K562 (cell line): ENCODE results near the gene PLPP4. TPM values are rescaled to one million over a fixed set of nuclear protein-coding genes. Genes with fewer than 3 reads are reported as not detected.

ENCODE experiments used
- CBFA2T3 ChIP-seq: fragments of 450-650 bp; IDR thresholded peaks from 2 replicates; pipeline ENCODE4 v1.6.1; 2017
- DPF2 ChIP-seq: fragments of 450-650 bp; IDR thresholded peaks from 2 replicates; pipeline ENCODE4 v1.6.1; 2016
- GATAD2A ChIP-seq: fragments of 450-650 bp; IDR thresholded peaks from 2 replicates; pipeline ENCODE4 v1.6.1; 2017
- GTF3C2 ChIP-seq: IDR thresholded peaks from 3 replicates; pipeline ENCODE4 v1.6.1; 2011; ENCODE audit warnings: borderline replicate concordance, mild to moderate bottlenecking, moderate library complexity; ENCODE audit not compliant: insufficient read length; ENCODE audit errors: extremely low read depth
- HDAC2 ChIP-seq: fragments of 450-650 bp; IDR thresholded peaks from 2 replicates; pipeline ENCODE4 v1.6.1; 2016; ENCODE audit warnings: mild to moderate bottlenecking
- HNRNPH1 ChIP-seq: fragments of 200-400 bp; formaldehyde crosslinking; optimal IDR thresholded peaks from 2 replicates; pipeline ENCODE3; 2017; ENCODE audit warnings: low read depth, mild to moderate bottlenecking, low read length, moderate library complexity
- MBD1 ChIP-seq: fragments of 250-450 bp; sonication (Bioruptor Pico); IDR thresholded peaks from 2 replicates; pipeline ENCODE4 v1.8.0; 2022; ENCODE audit warnings: inconsistent platforms
- NCOA6 ChIP-seq: fragments of 450-650 bp; IDR thresholded peaks from 2 replicates; pipeline ENCODE4 v1.6.1; 2017; ENCODE audit warnings: mild to moderate bottlenecking
- NEUROD1 ChIP-seq: fragments of 150-350 bp; IDR thresholded peaks from 2 replicates; pipeline ENCODE4 v1.6.1; 2014; ENCODE audit warnings: borderline replicate concordance, low read length, low read depth; ENCODE audit not compliant: partially characterized antibody
- SNIP1 ChIP-seq: fragments of 450-650 bp; IDR thresholded peaks from 2 replicates; pipeline ENCODE4 v1.7.1; 2017; ENCODE audit warnings: low read depth, mild to moderate bottlenecking
- SRSF1 ChIP-seq: fragments of 200-400 bp; formaldehyde crosslinking; IDR thresholded peaks from 2 replicates; pipeline ENCODE4 v1.6.1; 2017; ENCODE audit warnings: mild to moderate bottlenecking, low read depth, low read length, moderate library complexity
- TAL1 ChIP-seq: fragments of 450-650 bp; IDR thresholded peaks from 2 replicates; pipeline ENCODE4 v1.6.1; 2016; ENCODE audit warnings: mild to moderate bottlenecking
- TARDBP ChIP-seq: fragments of 450-650 bp; IDR thresholded peaks from 2 replicates; pipeline ENCODE4 v1.6.1; 2016
- TEAD4 ChIP-seq, 2 experiments: sonication (generic) in 1 of 2; formaldehyde crosslinking in 1 of 2; IDR thresholded peaks; 2 replicates each; pipeline versions ENCODE4 v1.6.1 to v1.8.0; 2012 to 2022; ENCODE audit warnings: borderline replicate concordance in 1 of 2, inconsistent platforms in 1 of 2, low read length in 1 of 2, mild to moderate bottlenecking in 1 of 2, missing genetic modification reagents in 1 of 2
- TGIF2 ChIP-seq: sonication (generic); formaldehyde crosslinking; IDR thresholded peaks from 2 replicates; pipeline ENCODE4 v1.8.1; 2022; ENCODE audit warnings: mild to moderate bottlenecking, missing genetic modification reagents, moderate library complexity
- ZBTB17 ChIP-seq: fragments of 450-650 bp; formaldehyde crosslinking; IDR thresholded peaks from 2 replicates; pipeline ENCODE4 v1.4.0; 2020; ENCODE audit warnings: mild to moderate bottlenecking
- ZFP1 ChIP-seq: fragments of 450-650 bp; formaldehyde crosslinking; IDR thresholded peaks from 2 replicates; pipeline ENCODE4 v1.4.0; 2020; ENCODE audit warnings: mild to moderate bottlenecking, mixed read lengths
- ZFP30 ChIP-seq: fragments of 250-450 bp; sonication (Bioruptor Pico); IDR thresholded peaks from 2 replicates; pipeline ENCODE4 v1.8.0; 2022; ENCODE audit warnings: moderate library complexity, mild to moderate bottlenecking, inconsistent platforms, borderline replicate concordance
- ZNF212 ChIP-seq: fragments of 450-650 bp; formaldehyde crosslinking; IDR thresholded peaks from 2 replicates; pipeline ENCODE4 v1.4.0; 2020; ENCODE audit warnings: mild to moderate bottlenecking
- ZNF395 ChIP-seq: fragments of 200-800 bp; sonication (Bioruptor generic); IDR thresholded peaks from 2 replicates; pipeline ENCODE4 v1.6.1; 2017; ENCODE audit warnings: missing genetic modification characterization, missing compliant biosample characterization
- ZNF561 ChIP-seq: fragments of 450-650 bp; formaldehyde crosslinking; conservative IDR thresholded peaks from 2 replicates; pipeline ENCODE4 v1.4.0; 2020; ENCODE audit warnings: mild to moderate bottlenecking, moderate library complexity
- ZNF589 ChIP-seq: fragments of 200-800 bp; sonication (Bioruptor generic); IDR thresholded peaks from 2 replicates; pipeline ENCODE4 v1.6.1; 2016; ENCODE audit warnings: low read depth, missing genetic modification characterization, missing compliant biosample characterization
- polyA plus RNA-seq, 8 experiments: library from polyadenylated mRNA; depleted of rRNA in 4 of 8; stranded (reverse) in 5 of 8; unstranded in 3 of 8; fragments of >200 nt; fragmentation: Nextera tagmentation in 2 of 8; fragmentation: Illumina TruSeq in 1 of 8; extraction: Ambion mirVana in 2 of 8; extraction: Trizol in 1 of 8; gene quantifications; 2 replicates each; pipeline versions ENCODE4 v1.2.1 to v1.2.3, GENCODE V29; 2011 to 2014; ENCODE audit warnings: inconsistent platforms in 1 of 8, missing spikeins in 1 of 8
- total RNA-seq, 7 experiments: library from RNA; depleted of rRNA in 6 of 7; stranded (reverse); fragments of >200 nt in 6 of 7; fragmentation: Illumina TruSeq in 2 of 7; extraction: Trizol in 2 of 7; gene quantifications; 2 replicates each; pipeline versions ENCODE4 v1.2.1 to v1.2.3, GENCODE V29; 2011 to 2021; ENCODE audit warnings: low replicate concordance in 1 of 7
- TF ChIP-seq, protein P1 (sequence below): fragments of 450-650 bp; IDR thresholded peaks from 2 replicates; pipeline ENCODE4 v1.6.1; 2016; ENCODE audit warnings: mild to moderate bottlenecking

Gene PLPP4
- total and polyA plus RNA-seq, 9 of the 15 experiments (the other 6 are each of a cell fraction or from before 2014, with no cell fraction given): 0.08 TPM; not detected in 8

GRCh38 chr10:120460776-120461175 is 3.7 kb downstream of the PLPP4 start (continued):
- TF ChIP-seq, protein P1, sequence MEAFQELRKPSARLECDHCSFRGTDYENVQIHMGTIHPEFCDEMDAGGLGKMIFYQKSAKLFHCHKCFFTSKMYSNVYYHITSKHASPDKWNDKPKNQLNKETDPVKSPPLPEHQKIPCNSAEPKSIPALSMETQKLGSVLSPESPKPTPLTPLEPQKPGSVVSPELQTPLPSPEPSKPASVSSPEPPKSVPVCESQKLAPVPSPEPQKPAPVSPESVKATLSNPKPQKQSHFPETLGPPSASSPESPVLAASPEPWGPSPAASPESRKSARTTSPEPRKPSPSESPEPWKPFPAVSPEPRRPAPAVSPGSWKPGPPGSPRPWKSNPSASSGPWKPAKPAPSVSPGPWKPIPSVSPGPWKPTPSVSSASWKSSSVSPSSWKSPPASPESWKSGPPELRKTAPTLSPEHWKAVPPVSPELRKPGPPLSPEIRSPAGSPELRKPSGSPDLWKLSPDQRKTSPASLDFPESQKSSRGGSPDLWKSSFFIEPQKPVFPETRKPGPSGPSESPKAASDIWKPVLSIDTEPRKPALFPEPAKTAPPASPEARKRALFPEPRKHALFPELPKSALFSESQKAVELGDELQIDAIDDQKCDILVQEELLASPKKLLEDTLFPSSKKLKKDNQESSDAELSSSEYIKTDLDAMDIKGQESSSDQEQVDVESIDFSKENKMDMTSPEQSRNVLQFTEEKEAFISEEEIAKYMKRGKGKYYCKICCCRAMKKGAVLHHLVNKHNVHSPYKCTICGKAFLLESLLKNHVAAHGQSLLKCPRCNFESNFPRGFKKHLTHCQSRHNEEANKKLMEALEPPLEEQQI: no peak
- TF ChIP-seq GTF3C2 (no peak), SNIP1 (no peak), HDAC2 (no peak), ZNF589 (CRISPR knock-in tag) (no peak), ZBTB17 (no peak), ZFP30 (no peak), CBFA2T3 (peak; percentile 59), TEAD4 (IDR thresholded peaks at IDR 0.05; ENCODE audit: low read length) (peak; percentile 76; the same call in 1 of the 2 replicates), TEAD4 (CRISPR knock-in tag; IDR thresholded peaks at IDR 0.05; ENCODE audit: borderline replicate concordance) (no peak), ZNF395 (0 out of 2 replicates have a peak, but pooled peaks have one; percentile 23), DPF2 (no peak), TARDBP (no peak), ZNF212 (CRISPR knock-in tag) (no peak), TAL1 (peak; percentile 14; the same call in 1 of the 2 replicates), GATAD2A (no peak), MBD1 (no peak), NEUROD1 (no peak), ZFP1 (CRISPR knock-in tag) (no peak), SRSF1 (no peak), NCOA6 (no peak), ZNF561 (CRISPR knock-in tag) (no peak), TGIF2 (no peak), HNRNPH1 (no peak)
